IMR-90 (cell line): ENCODE measurements around the gene TEX14. TPM values are rescaled to one million over a fixed set of nuclear protein-coding genes. Genes with fewer than 3 reads are reported as not detected.

Experiments used
- ATAC-seq: fragments of 200-7000 bp; cut with Tn5 transposase; 2 replicates; pipeline ENCODE4 v1.9.1; 2020; ENCODE audit warnings: low read depth, mild to moderate bottlenecking, moderate library complexity
- BruUV-seq: library from RNA; stranded (reverse); fragments of 400-500 nt; replicated peaks from 2 replicates; lab custom pipeline; 2021; lab: Mats Ljungman, UMichigan
- CTCF ChIA-PET: fragments of 300-600 bp; formaldehyde crosslinking; extraction: SDS; loops from one replicate; lab custom pipeline; 2021; ENCODE audit warnings: antibody characterized with exemption; lab: Yijun Ruan, JAX
- POLR2A ChIA-PET: fragments of 300-600 bp; sonication (Branson Sonifier 250); formaldehyde crosslinking; loops from one replicate; lab custom pipeline; 2022; ENCODE audit warnings: antibody characterized with exemption; ENCODE audit not compliant: unreplicated experiment; lab: Charles Lee
- DNase-seq: peaks from one replicate; pipeline ENCODE4 v3.0.0; 2013
- H2AFZ ChIP-seq: replicated peaks from 2 replicates; pipeline ENCODE3; 2013; ENCODE audit warnings: low read length, mild to moderate bottlenecking; ENCODE audit not compliant: poor library complexity
- H2AK5ac ChIP-seq: 2 replicates; pipeline ENCODE4 v1.6.1; 2013; ENCODE audit warnings: low read depth, low read length, inconsistent platforms
- H2AK9ac ChIP-seq: replicated peaks from 2 replicates; pipeline ENCODE3; 2013; ENCODE audit warnings: mild to moderate bottlenecking, low read depth, low read length, moderate library complexity; ENCODE audit not compliant: poor library complexity
- H2BK120ac ChIP-seq: 2 replicates; pipeline ENCODE4 v1.6.1; 2013; ENCODE audit warnings: low read depth, low read length, inconsistent platforms
- H2BK15ac ChIP-seq: 3 replicates; pipeline ENCODE4 v1.6.1; 2013; ENCODE audit warnings: low read depth, low read length, inconsistent platforms
- H2BK20ac ChIP-seq: 2 replicates; pipeline ENCODE4 v1.6.1; 2013; ENCODE audit warnings: low read depth, mild to moderate bottlenecking, inconsistent platforms, low read length, moderate library complexity
- H2BK5ac ChIP-seq: 2 replicates; pipeline ENCODE4 v1.6.1; 2013; ENCODE audit warnings: mild to moderate bottlenecking, low read depth, low read length, inconsistent platforms; ENCODE audit not compliant: poor library complexity, severe bottlenecking
- H3K14ac ChIP-seq: replicated peaks from 2 replicates; pipeline ENCODE4 v1.6.1; 2013; ENCODE audit warnings: low read depth, low read length, inconsistent platforms
- H3K18ac ChIP-seq: 2 replicates; pipeline ENCODE4 v1.6.1; 2013; ENCODE audit warnings: low read depth, low read length, control low read depth
- H3K23ac ChIP-seq: 2 replicates; pipeline ENCODE4 v1.6.1; 2013; ENCODE audit warnings: low read depth, low read length, inconsistent platforms
- H3K27ac ChIP-seq: 2 replicates; pipeline ENCODE4 v1.5.1; 2013; ENCODE audit warnings: mild to moderate bottlenecking, control low read depth, low read length; ENCODE audit not compliant: insufficient read depth
- H3K27me3 ChIP-seq: 2 replicates; pipeline ENCODE4 v1.6.1; 2013; ENCODE audit warnings: low read length; ENCODE audit not compliant: control insufficient read depth, insufficient read depth
- H3K36me3 ChIP-seq: 2 replicates; pipeline ENCODE4 v1.6.1; 2013; ENCODE audit warnings: low read length, mixed read lengths; ENCODE audit not compliant: control insufficient read depth, insufficient read depth
- H3K4ac ChIP-seq: 2 replicates; pipeline ENCODE4 v1.6.1; 2013; ENCODE audit warnings: low read depth, low read length, inconsistent platforms
- H3K4me1 ChIP-seq: 2 replicates; pipeline ENCODE4 v1.6.1; 2013; ENCODE audit warnings: low read length, mixed read lengths; ENCODE audit not compliant: control insufficient read depth, insufficient read depth
- H3K4me2 ChIP-seq: 2 replicates; pipeline ENCODE4 v1.6.1; 2013; ENCODE audit warnings: low read depth, mild to moderate bottlenecking, control low read depth, low read length, moderate library complexity
- H3K4me3 ChIP-seq: 2 replicates; pipeline ENCODE4 v1.5.1; 2013; ENCODE audit warnings: low read depth, mild to moderate bottlenecking, control low read depth, low read length, moderate library complexity; ENCODE audit not compliant: insufficient read depth
- H3K56ac ChIP-seq: 2 replicates; pipeline ENCODE4 v1.6.1; 2013; ENCODE audit warnings: low read length, inconsistent platforms; ENCODE audit not compliant: insufficient read depth; ENCODE audit errors: extremely low read depth
- H3K79me1 ChIP-seq, 2 experiments: 2 replicates each; pipeline ENCODE4 v1.6.1; 2013; ENCODE audit warnings: low read length in 2 of 2, inconsistent platforms in 1 of 2, low read depth in 1 of 2
- H3K9ac ChIP-seq: 2 replicates; pipeline ENCODE4 v1.6.1; 2013; ENCODE audit warnings: low read depth, low read length, control low read depth
- H3K9me1 ChIP-seq: 2 replicates; pipeline ENCODE4 v1.6.1; 2013; ENCODE audit warnings: low read length, inconsistent platforms; ENCODE audit not compliant: insufficient read depth
- H3K9me3 ChIP-seq: 2 replicates; pipeline ENCODE4 v1.6.1; 2013; ENCODE audit warnings: low read length; ENCODE audit not compliant: control insufficient read depth, insufficient read depth
- H4K20me1 ChIP-seq: 2 replicates; pipeline ENCODE4 v1.6.1; 2013; ENCODE audit warnings: low read length, inconsistent platforms; ENCODE audit not compliant: insufficient read depth
- H4K5ac ChIP-seq: 2 replicates; pipeline ENCODE4 v1.6.1; 2013; ENCODE audit warnings: mild to moderate bottlenecking, low read depth, low read length, control low read depth
- H4K8ac ChIP-seq, 2 experiments: 2 replicates each; pipeline ENCODE4 v1.6.1; 2013; ENCODE audit warnings: low read depth in 2 of 2, low read length in 2 of 2, control low read depth in 1 of 2, inconsistent platforms in 1 of 2
- H4K91ac ChIP-seq: 2 replicates; pipeline ENCODE4 v1.6.1; 2013; ENCODE audit warnings: low read depth, low read length, inconsistent platforms; ENCODE audit not compliant: insufficient read depth
- BHLHE40 ChIP-seq: fragments of 150-350 bp; IDR thresholded peaks from 2 replicates; pipeline ENCODE4 v1.6.1; 2016; ENCODE audit warnings: mild to moderate bottlenecking, low read depth, low read length
- CEBPB ChIP-seq: IDR thresholded peaks from 2 replicates; pipeline ENCODE4 v1.6.1; 2012; ENCODE audit warnings: low read depth, low read length, improper control_type of control experiment
- CHD1 ChIP-seq: IDR thresholded peaks from 2 replicates; pipeline ENCODE4 v1.6.1; 2012; ENCODE audit warnings: low read depth, low read length, improper control_type of control experiment
- CTCF ChIP-seq: conservative IDR thresholded peaks from 2 replicates; pipeline ENCODE4 v1.5.1; 2012; ENCODE audit warnings: mild to moderate bottlenecking, low read depth, low read length, improper control_type of control experiment
- MAFK ChIP-seq: IDR thresholded peaks from 2 replicates; pipeline ENCODE4 v1.6.1; 2012; ENCODE audit warnings: low read depth, low read length, improper control_type of control experiment
- NFE2L2 ChIP-seq: fragments of 150-350 bp; IDR thresholded peaks from 2 replicates; pipeline ENCODE4 v1.6.1; 2016; ENCODE audit warnings: low read depth, mild to moderate bottlenecking, low read length
- WGBS, 2 experiments: methylation state at CpG; one replicate each; pipeline versions ENCODE4 v1.1.5 to v1.1.7; 2013; ENCODE audit warnings: missing lambda C conversion rate in 2 of 2; ENCODE audit not compliant: insufficient read length in 1 of 2; ENCODE audit errors: extremely low coverage in 2 of 2; 5-methylcytosine and 5-hydroxymethylcytosine counted together
- dilution Hi-C: fragments of 300-500 bp; cut with HindIII; formaldehyde crosslinking; loops from one replicate; pipeline ENCODE4 v1.14.3; 2018; ENCODE audit warnings: low sequenced_read_pairs; ENCODE audit not compliant: unreplicated experiment
- in situ Hi-C: fragments of 300-500 bp; cut with MboI; formaldehyde crosslinking; loops from 3 replicates; pipeline ENCODE4 v1.14.3; 2019; ENCODE audit warnings: low sequenced_read_pairs, inconsistent platforms, mixed read lengths
- intact Hi-C: fragments of 100-400 bp; cut with micrococcal nuclease; formaldehyde crosslinking; loops from 2 replicates; pipeline ENCODE4 v1.10.0; 2022
- polyA plus RNA-seq, 3 experiments: library from polyadenylated mRNA; depleted of rRNA; stranded (reverse); fragments of >200 nt; gene quantifications; 2 replicates each; pipeline ENCODE4 v1.2.3, GENCODE V29; 2012; ENCODE audit warnings: low replicate concordance in 1 of 3
- total RNA-seq: library from RNA; depleted of rRNA; stranded (reverse); fragments of >200 nt; gene quantifications from 2 replicates; pipeline ENCODE4 v1.2.3, GENCODE V29; 2012

The TEX14 gene
- total and polyA plus RNA-seq, 2 of the 4 experiments (the other 2 are of a cell fraction), result not detected

- Histone ChIP-seq H3K4me2 (no peak overlapping the region), H2AK9ac (no peak overlapping the region), H3K56ac (no peak overlapping the region), H3K9ac (no peak overlapping the region), H3K4me3 (no peak overlapping the region), H3K36me3 (no peaks in the 10 kb centered on the region), H2BK15ac (no peak overlapping the region), H2BK120ac (no peak overlapping the region), H4K20me1 (no peaks in the 10 kb centered on the region), H3K79me1 (no peaks in the 10 kb centered on the region), H2AFZ (no peak overlapping the region), H3K9me3 (no peaks in the 10 kb centered on the region), H4K5ac (no peak overlapping the region), H2BK5ac (no peak overlapping the region), H2AK5ac (no peak overlapping the region), H4K91ac (no peak overlapping the region), H3K4me1 (no peaks in the 10 kb centered on the region), H2BK20ac (no peak overlapping the region), H4K8ac (no peak overlapping the region), H3K9me1 (no peaks in the 10 kb centered on the region), H3K27me3 (peaks cover 50% of the 10 kb centered on the region), H3K4ac (no peak overlapping the region), H3K23ac (no peak overlapping the region), H3K14ac (no peak overlapping the region), H3K27ac (no peak overlapping the region), H3K18ac (no peak overlapping the region)
- TF ChIP-seq CTCF (0 out of 2 replicates have a peak, but pooled peaks have one; percentile 13), BHLHE40 (no peak), MAFK (no peak), NFE2L2 (no peak), CEBPB (no peak), CHD1 (no peak)
- ChIA-PET POLR2A (no interaction called here), CTCF (interaction anchor here (0.5 to 0.8 kb wide), 2 partner anchors 15 to 464 kb away, joined by 3 read pairs; no protein-coding TSS in a partner anchor)
- intact Hi-C loops, result no loop called here
- no TSS peak for BruUV-seq
- no CpG with 5 or more reads among the region's 2 CpGs for WGBS, 2 experiments
- DNase-seq, result no peak
- in situ Hi-C loops, result no loop called here
- ATAC-seq, result no peak
- dilution Hi-C loops, result no loop called here
Observed at GRCh38 chr17:58541249-58541648, 150.6 kb downstream of the TEX14 start.
